Panc1 (cell line): ENCODE results near the gene MED8. TPM values are rescaled to one million over a fixed set of nuclear protein-coding genes. Genes with fewer than 3 reads are reported as not detected.

Experiments
- ATAC-seq: fragments of 200-7000 bp; cut with Tn5 transposase; 2 replicates; pipeline ENCODE4 v1.9.1; 2020; ENCODE audit warnings: mild to moderate bottlenecking, moderate library complexity
- BruUV-seq: library from RNA; stranded (reverse); fragments of 400-500 nt; replicated peaks from 2 replicates; lab custom pipeline; 2021; lab: Mats Ljungman, UMichigan
- CTCF ChIA-PET: fragments of 300-600 bp; sonication (Branson Sonifier 250); formaldehyde crosslinking; loops from one replicate; lab custom pipeline; 2022; ENCODE audit warnings: antibody characterized with exemption; lab: Charles Lee
- POLR2A ChIA-PET: fragments of 300-600 bp; sonication (Branson Sonifier 250); formaldehyde crosslinking; loops from one replicate; lab custom pipeline; 2022; ENCODE audit warnings: antibody characterized with exemption; lab: Charles Lee
- DNase-seq: peaks from one replicate; pipeline ENCODE4 v3.0.0-alpha.2; 2010; ENCODE audit warnings: low read depth, low spot score
- H3K27ac ChIP-seq: 2 replicates; pipeline ENCODE4 v1.5.1; 2011; ENCODE audit warnings: mild to moderate bottlenecking, low read length, inconsistent platforms
- H3K27me3 ChIP-seq: fragments of 200-500 bp; sonication (Bioruptor generic); 2 replicates; pipeline ENCODE4 v1.6.0; 2014; ENCODE audit warnings: low read length, inconsistent platforms; ENCODE audit not compliant: control insufficient read depth, insufficient read depth
- H3K36me3 ChIP-seq: fragments of 200-500 bp; sonication (Bioruptor generic); 2 replicates; pipeline ENCODE4 v1.5.1; 2014; ENCODE audit warnings: inconsistent platforms, mild to moderate bottlenecking, low read length, moderate library complexity; ENCODE audit not compliant: control insufficient read depth, insufficient read depth
- H3K4me1 ChIP-seq: 2 replicates; pipeline ENCODE4 v1.5.1; 2011; ENCODE audit warnings: inconsistent platforms, mild to moderate bottlenecking, low read length, moderate library complexity; ENCODE audit not compliant: control insufficient read depth, insufficient read depth
- H3K4me3 ChIP-seq, 2 experiments: 2 replicates each; pipeline ENCODE4 v1.5.1; 2011 to 2012; ENCODE audit warnings: low read depth in 2 of 2, low read length in 2 of 2, mild to moderate bottlenecking in 2 of 2, inconsistent platforms in 1 of 2, moderate library complexity in 1 of 2
- H3K9me3 ChIP-seq: fragments of 200-500 bp; sonication (Bioruptor generic); 2 replicates; pipeline ENCODE4 v1.5.1; 2014; ENCODE audit warnings: low read depth, mild to moderate bottlenecking, inconsistent platforms, low read length, moderate library complexity; ENCODE audit not compliant: control insufficient read depth, insufficient read depth
- POLR2AphosphoS5 ChIP-seq: IDR thresholded peaks from 2 replicates; pipeline ENCODE4 v1.6.1; 2012; ENCODE audit warnings: mild to moderate bottlenecking, low read depth, low read length, moderate library complexity
- SIN3A ChIP-seq: IDR thresholded peaks from 2 replicates; pipeline ENCODE4 v1.6.1; 2012; ENCODE audit warnings: low read depth, mild to moderate bottlenecking, low read length, moderate library complexity, borderline replicate concordance; ENCODE audit not compliant: insufficient read depth
- TCF7L2 ChIP-seq: IDR thresholded peaks from 2 replicates; pipeline ENCODE4 v1.6.1; 2011; ENCODE audit warnings: mild to moderate bottlenecking, low read depth, low read length, inconsistent platforms
- in situ Hi-C: cut with HindIII; loops from 2 replicates; pipeline ENCODE4 v1.10.0; 2016; ENCODE audit warnings: low sequenced_read_pairs, low pct_unique_long_range_greater_than_20kb
- intact Hi-C: fragments of 100-400 bp; cut with micrococcal nuclease; formaldehyde crosslinking; loops from one replicate; pipeline ENCODE4 v1.10.0; 2022; ENCODE audit not compliant: unreplicated experiment
- total RNA-seq: library from RNA; stranded (reverse); gene quantifications from one replicate; pipeline ENCODE4 v1.2.1, GENCODE V29; 2021; ENCODE audit not compliant: unreplicated experiment
- TF ChIP-seq, protein P1 (sequence below), 2 experiments: IDR thresholded peaks; 2 replicates each; pipeline ENCODE4 v1.6.1; 2011 to 2012; ENCODE audit warnings: low read depth in 2 of 2, control low read depth in 1 of 2, low read length in 1 of 2, mild to moderate bottlenecking in 1 of 2, moderate library complexity in 1 of 2; ENCODE audit not compliant: insufficient read depth in 1 of 2
- TF ChIP-seq, protein P2 (sequence below): fragments of 450-650 bp; IDR thresholded peaks from 2 replicates; pipeline ENCODE4 v1.5.1; 2017; ENCODE audit warnings: mild to moderate bottlenecking

Gene MED8
- total RNA-seq, 1 experiment from 2014 or later = 50.8 TPM

DNA sequence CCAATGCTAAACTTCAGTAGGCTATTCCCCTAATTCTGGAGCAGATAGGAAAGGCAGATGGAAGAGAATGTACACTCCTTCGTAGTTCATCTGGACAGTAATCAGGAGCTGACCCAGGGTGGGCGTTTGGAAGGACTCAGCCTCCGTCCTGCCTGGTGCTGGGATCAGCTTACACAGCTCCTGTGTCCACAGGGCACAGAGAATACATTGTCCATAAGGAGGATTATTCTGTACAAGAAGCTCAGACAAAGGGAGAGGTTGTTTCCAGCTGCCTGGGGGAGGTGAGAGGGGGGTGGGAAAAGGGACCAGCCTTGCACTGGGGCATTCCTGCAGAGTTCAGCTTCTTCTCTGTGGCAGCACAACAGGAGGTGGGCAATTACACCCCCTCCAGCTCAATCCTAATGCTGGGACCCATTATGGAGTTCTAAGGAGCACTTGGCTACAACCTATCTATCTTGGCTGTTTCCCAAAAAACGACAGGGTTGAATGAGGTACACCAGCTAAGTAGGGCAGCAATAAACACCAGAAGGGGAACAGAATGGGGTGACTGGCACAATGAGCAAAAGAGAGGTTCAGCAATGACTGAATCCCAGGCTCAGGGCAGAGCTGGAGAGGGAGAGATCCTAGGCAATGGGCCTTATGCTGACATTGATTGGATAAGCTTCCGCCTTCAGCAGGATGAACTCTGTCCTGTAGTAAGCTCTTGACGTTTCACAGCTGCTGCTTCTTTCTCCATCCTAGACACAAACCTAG lies 7.4 kb downstream of the MED8 start:
- Histone ChIP-seq H3K27ac (no peak overlapping the region), H3K27me3 (no peaks in the 10 kb centered on the region), H3K9me3 (no peaks in the 10 kb centered on the region), H3K36me3 (peaks cover 25% of the 10 kb centered on the region), H3K4me3 (no peak overlapping the region), H3K4me1 (no peaks in the 10 kb centered on the region)
- no TSS peak for BruUV-seq
- TF ChIP-seq POLR2AphosphoS5 = 0 out of 2 replicates have a peak, but pooled peaks have one; percentile 14
- no peak for TF ChIP-seq TCF7L2
- in situ Hi-C loops = no loop called here
- no peak for ATAC-seq
- CTCF ChIA-PET = interaction anchor here (0.8 kb wide), 1 partner anchor 223 kb away, joined by 4 read pairs; no protein-coding TSS in a partner anchor
- intact Hi-C loops = no loop called here
- POLR2A ChIA-PET = interaction anchor here (0.5 kb wide), 2 partner anchors 118 to 210 kb away, joined by 5 to 9 read pairs; partner anchors contain the start of genes CFAP57 and EBNA1BP2
- no peak for DNase-seq

DNA sequence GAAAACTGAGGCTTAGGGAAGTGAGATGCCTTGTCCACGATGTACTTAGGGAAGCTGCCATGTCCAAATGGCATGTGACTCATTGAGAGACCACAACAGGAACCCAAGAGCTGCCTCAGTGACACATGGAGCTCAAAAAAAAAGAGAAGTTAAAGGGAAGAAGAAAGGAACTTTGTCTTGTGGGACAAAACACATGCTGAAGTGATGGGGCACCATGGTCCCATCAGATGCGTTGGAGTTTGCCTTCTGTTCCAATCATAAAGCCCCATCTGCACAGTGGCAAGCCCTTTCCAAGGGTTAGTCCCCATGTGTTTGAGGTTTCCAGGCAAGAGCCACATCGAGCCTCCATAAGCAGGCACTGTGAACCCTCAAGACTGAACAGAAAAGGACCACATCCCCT lies 8.0 kb downstream of the MED8 start:
- POLR2A ChIA-PET = interaction anchor here (0.5 kb wide), 1 partner anchor 209 kb away, joined by 5 read pairs; the partner anchor contains the start of genes CFAP57 and EBNA1BP2
- Histone ChIP-seq H3K4me3 (no peak overlapping the region), H3K27ac (no peak overlapping the region), H3K27me3 (no peaks in the 10 kb centered on the region), H3K9me3 (no peaks in the 10 kb centered on the region), H3K36me3 (peaks cover 25% of the 10 kb centered on the region), H3K4me1 (no peaks in the 10 kb centered on the region)
- CTCF ChIA-PET = interaction anchor here (0.8 kb wide), 1 partner anchor 223 kb away, joined by 4 read pairs; no protein-coding TSS in a partner anchor
- no TSS peak for BruUV-seq
- no peak for TF ChIP-seq TCF7L2
- TF ChIP-seq, protein P1, sequence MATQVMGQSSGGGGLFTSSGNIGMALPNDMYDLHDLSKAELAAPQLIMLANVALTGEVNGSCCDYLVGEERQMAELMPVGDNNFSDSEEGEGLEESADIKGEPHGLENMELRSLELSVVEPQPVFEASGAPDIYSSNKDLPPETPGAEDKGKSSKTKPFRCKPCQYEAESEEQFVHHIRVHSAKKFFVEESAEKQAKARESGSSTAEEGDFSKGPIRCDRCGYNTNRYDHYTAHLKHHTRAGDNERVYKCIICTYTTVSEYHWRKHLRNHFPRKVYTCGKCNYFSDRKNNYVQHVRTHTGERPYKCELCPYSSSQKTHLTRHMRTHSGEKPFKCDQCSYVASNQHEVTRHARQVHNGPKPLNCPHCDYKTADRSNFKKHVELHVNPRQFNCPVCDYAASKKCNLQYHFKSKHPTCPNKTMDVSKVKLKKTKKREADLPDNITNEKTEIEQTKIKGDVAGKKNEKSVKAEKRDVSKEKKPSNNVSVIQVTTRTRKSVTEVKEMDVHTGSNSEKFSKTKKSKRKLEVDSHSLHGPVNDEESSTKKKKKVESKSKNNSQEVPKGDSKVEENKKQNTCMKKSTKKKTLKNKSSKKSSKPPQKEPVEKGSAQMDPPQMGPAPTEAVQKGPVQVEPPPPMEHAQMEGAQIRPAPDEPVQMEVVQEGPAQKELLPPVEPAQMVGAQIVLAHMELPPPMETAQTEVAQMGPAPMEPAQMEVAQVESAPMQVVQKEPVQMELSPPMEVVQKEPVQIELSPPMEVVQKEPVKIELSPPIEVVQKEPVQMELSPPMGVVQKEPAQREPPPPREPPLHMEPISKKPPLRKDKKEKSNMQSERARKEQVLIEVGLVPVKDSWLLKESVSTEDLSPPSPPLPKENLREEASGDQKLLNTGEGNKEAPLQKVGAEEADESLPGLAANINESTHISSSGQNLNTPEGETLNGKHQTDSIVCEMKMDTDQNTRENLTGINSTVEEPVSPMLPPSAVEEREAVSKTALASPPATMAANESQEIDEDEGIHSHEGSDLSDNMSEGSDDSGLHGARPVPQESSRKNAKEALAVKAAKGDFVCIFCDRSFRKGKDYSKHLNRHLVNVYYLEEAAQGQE (IDR thresholded peaks at IDR 0.05; ENCODE audit: insufficient read depth in 1 of 2, low read depth in 2 of 2, low read length in 1 of 2) = no peak
- no peak for TF ChIP-seq POLR2AphosphoS5
- TF ChIP-seq, protein P2, sequence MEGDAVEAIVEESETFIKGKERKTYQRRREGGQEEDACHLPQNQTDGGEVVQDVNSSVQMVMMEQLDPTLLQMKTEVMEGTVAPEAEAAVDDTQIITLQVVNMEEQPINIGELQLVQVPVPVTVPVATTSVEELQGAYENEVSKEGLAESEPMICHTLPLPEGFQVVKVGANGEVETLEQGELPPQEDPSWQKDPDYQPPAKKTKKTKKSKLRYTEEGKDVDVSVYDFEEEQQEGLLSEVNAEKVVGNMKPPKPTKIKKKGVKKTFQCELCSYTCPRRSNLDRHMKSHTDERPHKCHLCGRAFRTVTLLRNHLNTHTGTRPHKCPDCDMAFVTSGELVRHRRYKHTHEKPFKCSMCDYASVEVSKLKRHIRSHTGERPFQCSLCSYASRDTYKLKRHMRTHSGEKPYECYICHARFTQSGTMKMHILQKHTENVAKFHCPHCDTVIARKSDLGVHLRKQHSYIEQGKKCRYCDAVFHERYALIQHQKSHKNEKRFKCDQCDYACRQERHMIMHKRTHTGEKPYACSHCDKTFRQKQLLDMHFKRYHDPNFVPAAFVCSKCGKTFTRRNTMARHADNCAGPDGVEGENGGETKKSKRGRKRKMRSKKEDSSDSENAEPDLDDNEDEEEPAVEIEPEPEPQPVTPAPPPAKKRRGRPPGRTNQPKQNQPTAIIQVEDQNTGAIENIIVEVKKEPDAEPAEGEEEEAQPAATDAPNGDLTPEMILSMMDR = no peak
- no peak for TF ChIP-seq SIN3A
- intact Hi-C loops (no loop called here), in situ Hi-C loops (no loop called here)
- no peak for DNase-seq
- no peak for ATAC-seq

DNA sequence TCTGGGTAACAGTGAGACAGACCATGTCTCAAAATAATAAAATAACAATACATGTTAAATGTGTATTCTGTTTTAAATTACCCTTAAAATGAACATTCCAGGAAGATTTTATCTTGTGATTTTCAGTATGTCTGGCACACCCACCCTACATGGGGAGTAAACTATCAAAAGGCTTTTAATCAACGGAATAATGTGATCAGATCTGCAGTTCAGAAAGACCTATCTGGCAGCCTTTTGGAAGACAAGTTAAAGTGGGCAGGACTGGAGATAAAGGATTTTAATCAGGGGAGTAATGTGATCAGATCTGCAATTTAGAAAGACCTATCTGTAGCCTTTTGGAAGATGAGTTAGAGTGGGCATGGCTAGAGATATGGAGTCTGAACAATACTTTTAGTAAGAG lies 10.1 kb downstream of the MED8 start:
- H3K27me3 ChIP-seq = no peaks in the 10 kb centered on the region
- peaks cover 11% of the 10 kb centered on the region for H3K36me3 ChIP-seq
- POLR2A ChIA-PET = no interaction called here
- H3K4me1 ChIP-seq = no peaks in the 10 kb centered on the region
- intact Hi-C loops = no loop called here
- CTCF ChIA-PET = no interaction called here
- BruUV-seq = no TSS peak
- TF ChIP-seq, protein P1 (IDR thresholded peaks at IDR 0.05; ENCODE audit: insufficient read depth in 1 of 2, low read depth in 2 of 2, low read length in 1 of 2) = no peak
- TF ChIP-seq POLR2AphosphoS5 (no peak), TCF7L2 (no peak), SIN3A (no peak)
- TF ChIP-seq, protein P2 = no peak
- ATAC-seq = no peak
- H3K9me3 ChIP-seq = no peaks in the 10 kb centered on the region
- in situ Hi-C loops = no loop called here
- no peak for DNase-seq
- H3K4me3 ChIP-seq = no peak overlapping the region
- no peak overlapping the region for H3K27ac ChIP-seq
